CD4-positive, alpha-beta T cell (primary cell): ENCODE data around the gene SLC44A1. TPM values are rescaled to one million over a fixed set of nuclear protein-coding genes. Genes with fewer than 3 reads are reported as not detected.

Source experiments
- ATAC-seq: fragments of 200-7000 bp; cut with Tn5 transposase; one replicate; pipeline ENCODE4 v1.10.0; 2022; ENCODE audit warnings: mild to moderate bottlenecking; ENCODE audit not compliant: poor library complexity
- CTCF ChIA-PET: fragments of 350-600 bp; sonication (Branson Sonifier 250); formaldehyde crosslinking; loops from one replicate; lab custom pipeline; 2021; ENCODE audit warnings: antibody characterized with exemption, inconsistent platforms; lab: Charles Lee
- POLR2A ChIA-PET: fragments of 350-600 bp; sonication (Branson Sonifier 250); formaldehyde crosslinking; loops from one replicate; lab custom pipeline; 2021; ENCODE audit warnings: antibody characterized with exemption, inconsistent platforms; lab: Charles Lee
- DNase-seq, 14 experiments: peaks; one replicate each; pipeline ENCODE4 v3.0.0-alpha.2; 2013 to 2020; ENCODE audit warnings: mixed read lengths in 2 of 14
- H3K27ac ChIP-seq, 2 donors: one replicate each; pipeline versions ENCODE4 v1.5.1 to v1.7.0; 2013; ENCODE audit warnings: low read length in 2 of 2, low read depth in 1 of 2, mild to moderate bottlenecking in 1 of 2
- H3K27me3 ChIP-seq, 2 experiments: 1 replicate in 1 of 2; 2 replicates in 1 of 2; pipeline versions ENCODE4 v1.6.1 to v1.7.0; 2013; ENCODE audit warnings: low read length in 2 of 2, control low read depth in 1 of 2, mild to moderate bottlenecking in 1 of 2, moderate library complexity in 1 of 2; ENCODE audit not compliant: insufficient read depth in 2 of 2, control insufficient read depth in 1 of 2
- H3K36me3 ChIP-seq: one replicate; pipeline ENCODE4 v1.6.1; 2013; ENCODE audit warnings: low read length, control low read depth; ENCODE audit not compliant: insufficient read depth
- H3K4me1 ChIP-seq: one replicate; pipeline ENCODE4 v1.6.1; 2013; ENCODE audit warnings: low read length, control low read depth; ENCODE audit not compliant: insufficient read depth
- H3K4me3 ChIP-seq: one replicate; pipeline ENCODE4 v1.5.1; 2013; ENCODE audit warnings: mild to moderate bottlenecking, low read length, moderate library complexity
- H3K9me3 ChIP-seq, 2 experiments: 1 replicate in 1 of 2; 2 replicates in 1 of 2; pipeline versions ENCODE4 v1.6.1 to v1.7.0; 2013; ENCODE audit warnings: low read length in 2 of 2, mild to moderate bottlenecking in 2 of 2, control low read depth in 1 of 2, moderate library complexity in 1 of 2; ENCODE audit not compliant: control insufficient read depth in 1 of 2, insufficient read depth in 1 of 2
- H3K27ac Mint-ChIP-seq: one replicate; pipeline ENCODE4 v1.8.0; 2020; ENCODE audit warnings: mixed read lengths
- H3K27me3 Mint-ChIP-seq: one replicate; pipeline ENCODE4 v1.8.0; 2021; ENCODE audit warnings: mixed read lengths
- H3K36me3 Mint-ChIP-seq: one replicate; pipeline ENCODE4 v1.8.0; 2021; ENCODE audit warnings: low read depth, mixed read lengths
- H3K4me1 Mint-ChIP-seq: one replicate; pipeline ENCODE4 v1.8.0; 2021; ENCODE audit warnings: low read depth, mixed read lengths
- H3K4me3 Mint-ChIP-seq: one replicate; pipeline ENCODE4 v1.8.0; 2020; ENCODE audit warnings: mild to moderate bottlenecking, mixed read lengths
- H3K9me3 Mint-ChIP-seq: one replicate; pipeline ENCODE4 v1.8.0; 2020; ENCODE audit warnings: mixed read lengths
- intact Hi-C, 2 experiments: fragments of 100-400 bp; cut with DNase I in 1 of 2; cut with micrococcal nuclease in 1 of 2; formaldehyde crosslinking; loops; one replicate each; pipeline versions ENCODE4 v1.15.1 to v1.9.0; 2023 to 2025; cut with DNase I, micrococcal nuclease
- total RNA-seq, 174 experiments: library from RNA in 2 of 174; stranded (reverse) in 2 of 174; gene quantifications; one replicate each; pipeline ENCODE4 v1.2.3 and lab custom pipeline; 2021 to 2026
- TF ChIP-seq, protein P1 (sequence below): fragments of 200-600 bp; IDR thresholded peaks from one replicate; pipeline ENCODE4 v1.8.0; 2022; ENCODE audit warnings: antibody characterized with exemption, mild to moderate bottlenecking

SLC44A1 gene
- total RNA-seq, 2 experiments from 2014 or later: 5.1 to 5.9 TPM

DNA sequence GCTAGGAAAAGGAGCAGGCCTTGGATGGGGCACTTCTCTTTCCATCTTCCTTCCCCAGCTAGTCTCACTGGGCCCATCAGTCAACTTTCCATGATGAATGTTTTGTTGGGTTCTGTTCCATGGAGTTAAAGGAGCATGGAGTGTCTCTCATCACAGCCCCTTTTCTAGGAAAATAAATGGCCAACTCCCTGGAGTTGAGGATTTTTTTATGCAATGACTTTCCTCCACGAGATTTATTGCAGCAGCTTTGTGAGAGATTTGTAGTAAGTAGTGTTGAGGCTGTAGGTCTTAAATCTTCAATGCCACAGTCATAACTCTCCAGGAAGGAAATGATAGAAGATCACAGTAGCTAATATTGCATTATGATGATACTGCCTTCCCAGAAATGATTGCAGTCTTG is 45.6 kb upstream of the SLC44A1 start:
- H3K36me3 ChIP-seq: no peaks in the 10 kb centered on the region

DNA sequence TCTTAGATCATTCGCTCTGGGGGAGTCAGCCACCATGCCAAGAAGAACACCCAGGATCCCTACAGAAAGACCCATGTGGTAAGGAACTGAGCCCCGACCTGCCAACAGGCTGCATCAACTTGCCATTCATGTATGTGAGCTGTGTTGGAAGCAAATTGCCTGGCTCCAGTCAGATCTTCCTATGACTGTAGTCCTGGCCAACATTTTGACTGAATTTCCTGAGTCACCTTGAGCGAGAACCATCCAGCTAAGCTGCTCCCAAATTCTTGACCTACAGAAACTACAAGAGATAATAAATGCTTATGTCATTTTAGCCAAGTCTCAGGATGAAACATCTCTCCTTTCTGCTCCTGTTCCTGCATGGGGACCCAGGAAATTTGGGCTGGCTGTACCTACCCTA is 40.0 kb upstream of the SLC44A1 start:
- POLR2A ChIA-PET: no interaction called here
- no peak for DNase-seq
- Mint-ChIP-seq H3K9me3 (no peaks in the 10 kb centered on the region), H3K4me3 (no peak overlapping the region), H3K27me3 (no peaks in the 10 kb centered on the region), H3K36me3 (no peaks in the 10 kb centered on the region), H3K4me1 (no peaks in the 10 kb centered on the region), H3K27ac (no peak overlapping the region)
- no peaks in the 10 kb centered on the region for H3K27me3 ChIP-seq
- intact Hi-C loops: no loop called here
- H3K9me3 ChIP-seq: no peaks in the 10 kb centered on the region
- no peak for ATAC-seq
- TF ChIP-seq, protein P1, sequence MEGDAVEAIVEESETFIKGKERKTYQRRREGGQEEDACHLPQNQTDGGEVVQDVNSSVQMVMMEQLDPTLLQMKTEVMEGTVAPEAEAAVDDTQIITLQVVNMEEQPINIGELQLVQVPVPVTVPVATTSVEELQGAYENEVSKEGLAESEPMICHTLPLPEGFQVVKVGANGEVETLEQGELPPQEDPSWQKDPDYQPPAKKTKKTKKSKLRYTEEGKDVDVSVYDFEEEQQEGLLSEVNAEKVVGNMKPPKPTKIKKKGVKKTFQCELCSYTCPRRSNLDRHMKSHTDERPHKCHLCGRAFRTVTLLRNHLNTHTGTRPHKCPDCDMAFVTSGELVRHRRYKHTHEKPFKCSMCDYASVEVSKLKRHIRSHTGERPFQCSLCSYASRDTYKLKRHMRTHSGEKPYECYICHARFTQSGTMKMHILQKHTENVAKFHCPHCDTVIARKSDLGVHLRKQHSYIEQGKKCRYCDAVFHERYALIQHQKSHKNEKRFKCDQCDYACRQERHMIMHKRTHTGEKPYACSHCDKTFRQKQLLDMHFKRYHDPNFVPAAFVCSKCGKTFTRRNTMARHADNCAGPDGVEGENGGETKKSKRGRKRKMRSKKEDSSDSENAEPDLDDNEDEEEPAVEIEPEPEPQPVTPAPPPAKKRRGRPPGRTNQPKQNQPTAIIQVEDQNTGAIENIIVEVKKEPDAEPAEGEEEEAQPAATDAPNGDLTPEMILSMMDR: no peak
- no peak overlapping the region for H3K4me3 ChIP-seq
- no peak overlapping the region for H3K27ac ChIP-seq
- no peaks in the 10 kb centered on the region for H3K36me3 ChIP-seq
- H3K4me1 ChIP-seq: no peaks in the 10 kb centered on the region
- CTCF ChIA-PET: no interaction called here

More for the DNA sequence above, 45.6 kb upstream of the SLC44A1 start:
- Mint-ChIP-seq H3K36me3 (no peaks in the 10 kb centered on the region), H3K4me1 (no peaks in the 10 kb centered on the region), H3K27me3 (no peaks in the 10 kb centered on the region), H3K9me3 (no peaks in the 10 kb centered on the region), H3K27ac (no peak overlapping the region), H3K4me3 (no peak overlapping the region)
- H3K27ac ChIP-seq: no peak overlapping the region
- POLR2A ChIA-PET: no interaction called here
- intact Hi-C loops: no loop called here
- no peak for ATAC-seq
- no peak overlapping the region for H3K4me3 ChIP-seq
- no peaks in the 10 kb centered on the region for H3K9me3 ChIP-seq
- no peak for DNase-seq
- H3K4me1 ChIP-seq: no peaks in the 10 kb centered on the region
- TF ChIP-seq, protein P1: no peak
- CTCF ChIA-PET: no interaction called here
- H3K27me3 ChIP-seq: peaks cover 0 to 3% of the 10 kb centered on the region in 2 experiments

DNA sequence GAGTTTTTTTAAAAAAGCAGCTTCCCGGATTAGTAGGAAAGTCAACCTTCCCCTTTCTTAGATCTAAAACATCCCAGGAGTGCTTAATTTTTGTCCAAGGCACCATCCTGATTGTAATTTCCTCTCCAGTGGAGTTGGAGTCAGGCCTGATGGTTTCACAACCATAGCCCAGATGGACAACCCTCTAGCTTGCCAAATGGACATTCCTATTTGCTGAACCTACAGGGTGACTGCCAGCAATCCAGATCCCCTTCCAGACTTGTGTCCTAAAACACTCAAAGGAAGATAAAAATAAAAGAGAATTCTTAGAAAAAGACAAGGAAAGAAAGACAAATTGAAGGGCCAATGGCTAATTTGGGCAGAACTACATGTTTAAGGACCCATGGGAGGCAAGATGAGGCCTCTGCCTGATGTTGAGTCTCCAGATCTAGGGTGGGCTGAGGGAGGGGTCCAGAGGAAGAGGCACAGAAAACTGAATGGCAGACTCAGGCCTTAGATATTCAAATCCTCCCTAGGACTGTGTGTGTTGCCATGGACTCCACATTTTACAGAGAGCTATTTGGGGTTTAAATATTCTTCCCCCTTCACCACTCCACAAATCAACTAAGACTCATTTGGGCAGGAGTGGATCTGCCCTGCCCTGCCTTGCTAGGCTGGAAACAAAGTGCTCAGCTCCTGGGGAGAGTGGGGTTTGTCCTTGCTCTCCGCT is 38.5 kb upstream of the SLC44A1 start:
- POLR2A ChIA-PET: no interaction called here
- intact Hi-C loops: no loop called here
- TF ChIP-seq, protein P1: no peak

More for the DNA sequence above, 38.5 kb upstream of the SLC44A1 start:
- no peak overlapping the region for H3K4me3 ChIP-seq
- DNase-seq (no peak), ATAC-seq (no peak)
- no peak overlapping the region for H3K27ac ChIP-seq
- no peak overlapping the region for H3K27ac Mint-ChIP-seq
- H3K9me3 ChIP-seq: no peaks in the 10 kb centered on the region
- CTCF ChIA-PET: no interaction called here
- no peaks in the 10 kb centered on the region for H3K9me3 Mint-ChIP-seq
- no peak overlapping the region for H3K4me3 Mint-ChIP-seq
- no peaks in the 10 kb centered on the region for H3K36me3 ChIP-seq
- no peaks in the 10 kb centered on the region for H3K4me1 ChIP-seq
- no peaks in the 10 kb centered on the region for H3K36me3 Mint-ChIP-seq
- H3K27me3 ChIP-seq: no peaks in the 10 kb centered on the region
- no peaks in the 10 kb centered on the region for H3K4me1 Mint-ChIP-seq
- H3K27me3 Mint-ChIP-seq: no peaks in the 10 kb centered on the region
